ENCODE results near the gene RPP25L. TPM values are rescaled to one million over a fixed set of nuclear protein-coding genes. Genes with fewer than 3 reads are reported as not detected.

Gene RPP25L
- total RNA-seq, 1 experiment from 2014 or later = 24.5 TPM

GRCh38 chr9:34651876-34652601 lies 40.1 kb upstream of the RPP25L start, which contains the start of gene IL11RA (continued):
- 0 out of 2 replicates have a peak, but pooled peaks have one; percentile 24 for TF ChIP-seq FOXK1 (CRISPR knock-in tag; IDR thresholded peaks at IDR 0.05)
- no peak for TF ChIP-seq CTCF (IDR thresholded peaks at IDR 0.05)
- TF ChIP-seq, protein P1, sequence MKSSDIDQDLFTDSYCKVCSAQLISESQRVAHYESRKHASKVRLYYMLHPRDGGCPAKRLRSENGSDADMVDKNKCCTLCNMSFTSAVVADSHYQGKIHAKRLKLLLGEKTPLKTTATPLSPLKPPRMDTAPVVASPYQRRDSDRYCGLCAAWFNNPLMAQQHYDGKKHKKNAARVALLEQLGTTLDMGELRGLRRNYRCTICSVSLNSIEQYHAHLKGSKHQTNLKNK (CRISPR knock-in tag; IDR thresholded peaks at IDR 0.05) = peak; percentile 26; the same call in 1 of the 2 replicates
- 0 out of 2 replicates have a peak, but pooled peaks have one; percentile 47 for TF ChIP-seq ZBTB21 (CRISPR knock-in tag; IDR thresholded peaks at IDR 0.05; ENCODE audit: borderline replicate concordance)
- 0 out of 2 replicates have a peak, but pooled peaks have one; percentile 64 for TF ChIP-seq EMX1 (CRISPR knock-in tag; IDR thresholded peaks at IDR 0.05)
- TF ChIP-seq JAZF1 (CRISPR knock-in tag; IDR thresholded peaks at IDR 0.05) = no peak
- TF ChIP-seq FOXP1 (CRISPR knock-in tag; IDR thresholded peaks at IDR 0.05; ENCODE audit: borderline replicate concordance) = peak; percentile 56; the same call in 1 of the 2 replicates
- no peak for TF ChIP-seq ZNF317 (CRISPR knock-in tag; IDR thresholded peaks at IDR 0.05; ENCODE audit: borderline replicate concordance, low read depth)
- TF ChIP-seq IRF1 (CRISPR knock-in tag; IDR thresholded peaks at IDR 0.05) = no peak
- TF ChIP-seq TEAD4 (CRISPR knock-in tag; IDR thresholded peaks at IDR 0.05) = no peak
- TF ChIP-seq CDX4 (CRISPR knock-in tag; IDR thresholded peaks at IDR 0.05; ENCODE audit: borderline replicate concordance) = no peak
- TF ChIP-seq NR2C2 (CRISPR knock-in tag; IDR thresholded peaks at IDR 0.05) = no peak
- TF ChIP-seq NR1H2 (CRISPR knock-in tag; IDR thresholded peaks at IDR 0.05) = no peak
- no peak for TF ChIP-seq ZNF263 (CRISPR knock-in tag; IDR thresholded peaks at IDR 0.05; ENCODE audit: low read depth)
- TF ChIP-seq GRHL2 (CRISPR knock-in tag; IDR thresholded peaks at IDR 0.05; ENCODE audit: insufficient replicate concordance, severe bottlenecking) = no peak
- TF ChIP-seq, protein P2, sequence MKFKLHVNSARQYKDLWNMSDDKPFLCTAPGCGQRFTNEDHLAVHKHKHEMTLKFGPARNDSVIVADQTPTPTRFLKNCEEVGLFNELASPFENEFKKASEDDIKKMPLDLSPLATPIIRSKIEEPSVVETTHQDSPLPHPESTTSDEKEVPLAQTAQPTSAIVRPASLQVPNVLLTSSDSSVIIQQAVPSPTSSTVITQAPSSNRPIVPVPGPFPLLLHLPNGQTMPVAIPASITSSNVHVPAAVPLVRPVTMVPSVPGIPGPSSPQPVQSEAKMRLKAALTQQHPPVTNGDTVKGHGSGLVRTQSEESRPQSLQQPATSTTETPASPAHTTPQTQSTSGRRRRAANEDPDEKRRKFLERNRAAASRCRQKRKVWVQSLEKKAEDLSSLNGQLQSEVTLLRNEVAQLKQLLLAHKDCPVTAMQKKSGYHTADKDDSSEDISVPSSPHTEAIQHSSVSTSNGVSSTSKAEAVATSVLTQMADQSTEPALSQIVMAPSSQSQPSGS (CRISPR knock-in tag; IDR thresholded peaks at IDR 0.05; ENCODE audit: borderline replicate concordance, low read depth) = no peak
- TF ChIP-seq KAT7 (CRISPR knock-in tag; IDR thresholded peaks at IDR 0.05; ENCODE audit: borderline replicate concordance) = no peak
- TF ChIP-seq, protein P3, sequence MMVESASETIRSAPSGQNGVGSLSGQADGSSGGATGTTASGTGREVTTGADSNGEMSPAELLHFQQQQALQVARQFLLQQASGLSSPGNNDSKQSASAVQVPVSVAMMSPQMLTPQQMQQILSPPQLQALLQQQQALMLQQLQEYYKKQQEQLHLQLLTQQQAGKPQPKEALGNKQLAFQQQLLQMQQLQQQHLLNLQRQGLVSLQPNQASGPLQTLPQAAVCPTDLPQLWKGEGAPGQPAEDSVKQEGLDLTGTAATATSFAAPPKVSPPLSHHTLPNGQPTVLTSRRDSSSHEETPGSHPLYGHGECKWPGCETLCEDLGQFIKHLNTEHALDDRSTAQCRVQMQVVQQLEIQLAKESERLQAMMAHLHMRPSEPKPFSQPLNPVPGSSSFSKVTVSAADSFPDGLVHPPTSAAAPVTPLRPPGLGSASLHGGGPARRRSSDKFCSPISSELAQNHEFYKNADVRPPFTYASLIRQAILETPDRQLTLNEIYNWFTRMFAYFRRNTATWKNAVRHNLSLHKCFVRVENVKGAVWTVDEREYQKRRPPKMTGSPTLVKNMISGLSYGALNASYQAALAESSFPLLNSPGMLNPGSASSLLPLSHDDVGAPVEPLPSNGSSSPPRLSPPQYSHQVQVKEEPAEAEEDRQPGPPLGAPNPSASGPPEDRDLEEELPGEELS (CRISPR knock-in tag; IDR thresholded peaks at IDR 0.05) = 0 out of 2 replicates have a peak, but pooled peaks have one; percentile 22
- peak; percentile 87 for TF ChIP-seq SP1 (CRISPR knock-in tag; conservative IDR thresholded peaks at IDR 0.05)
- TF ChIP-seq, protein P4, sequence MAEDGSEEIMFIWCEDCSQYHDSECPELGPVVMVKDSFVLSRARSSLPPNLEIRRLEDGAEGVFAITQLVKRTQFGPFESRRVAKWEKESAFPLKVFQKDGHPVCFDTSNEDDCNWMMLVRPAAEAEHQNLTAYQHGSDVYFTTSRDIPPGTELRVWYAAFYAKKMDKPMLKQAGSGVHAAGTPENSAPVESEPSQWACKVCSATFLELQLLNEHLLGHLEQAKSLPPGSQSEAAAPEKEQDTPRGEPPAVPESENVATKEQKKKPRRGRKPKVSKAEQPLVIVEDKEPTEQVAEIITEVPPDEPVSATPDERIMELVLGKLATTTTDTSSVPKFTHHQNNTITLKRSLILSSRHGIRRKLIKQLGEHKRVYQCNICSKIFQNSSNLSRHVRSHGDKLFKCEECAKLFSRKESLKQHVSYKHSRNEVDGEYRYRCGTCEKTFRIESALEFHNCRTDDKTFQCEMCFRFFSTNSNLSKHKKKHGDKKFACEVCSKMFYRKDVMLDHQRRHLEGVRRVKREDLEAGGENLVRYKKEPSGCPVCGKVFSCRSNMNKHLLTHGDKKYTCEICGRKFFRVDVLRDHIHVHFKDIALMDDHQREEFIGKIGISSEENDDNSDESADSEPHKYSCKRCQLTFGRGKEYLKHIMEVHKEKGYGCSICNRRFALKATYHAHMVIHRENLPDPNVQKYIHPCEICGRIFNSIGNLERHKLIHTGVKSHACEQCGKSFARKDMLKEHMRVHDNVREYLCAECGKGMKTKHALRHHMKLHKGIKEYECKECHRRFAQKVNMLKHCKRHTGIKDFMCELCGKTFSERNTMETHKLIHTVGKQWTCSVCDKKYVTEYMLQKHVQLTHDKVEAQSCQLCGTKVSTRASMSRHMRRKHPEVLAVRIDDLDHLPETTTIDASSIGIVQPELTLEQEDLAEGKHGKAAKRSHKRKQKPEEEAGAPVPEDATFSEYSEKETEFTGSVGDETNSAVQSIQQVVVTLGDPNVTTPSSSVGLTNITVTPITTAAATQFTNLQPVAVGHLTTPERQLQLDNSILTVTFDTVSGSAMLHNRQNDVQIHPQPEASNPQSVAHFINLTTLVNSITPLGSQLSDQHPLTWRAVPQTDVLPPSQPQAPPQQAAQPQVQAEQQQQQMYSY (CRISPR knock-in tag; IDR thresholded peaks at IDR 0.05) = peak; percentile 56; the same call in 1 of the 2 replicates
- no peak; the same call in 1 of the 2 replicates for TF ChIP-seq SMAD3 (CRISPR knock-in tag; IDR thresholded peaks at IDR 0.05; ENCODE audit: borderline replicate concordance)
- TF ChIP-seq, protein P5, sequence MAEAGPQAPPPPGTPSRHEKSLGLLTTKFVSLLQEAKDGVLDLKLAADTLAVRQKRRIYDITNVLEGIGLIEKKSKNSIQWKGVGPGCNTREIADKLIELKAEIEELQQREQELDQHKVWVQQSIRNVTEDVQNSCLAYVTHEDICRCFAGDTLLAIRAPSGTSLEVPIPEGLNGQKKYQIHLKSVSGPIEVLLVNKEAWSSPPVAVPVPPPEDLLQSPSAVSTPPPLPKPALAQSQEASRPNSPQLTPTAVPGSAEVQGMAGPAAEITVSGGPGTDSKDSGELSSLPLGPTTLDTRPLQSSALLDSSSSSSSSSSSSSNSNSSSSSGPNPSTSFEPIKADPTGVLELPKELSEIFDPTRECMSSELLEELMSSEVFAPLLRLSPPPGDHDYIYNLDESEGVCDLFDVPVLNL (CRISPR knock-in tag; IDR thresholded peaks at IDR 0.05; ENCODE audit: borderline replicate concordance, low read depth) = no peak
- TF ChIP-seq, protein P6, sequence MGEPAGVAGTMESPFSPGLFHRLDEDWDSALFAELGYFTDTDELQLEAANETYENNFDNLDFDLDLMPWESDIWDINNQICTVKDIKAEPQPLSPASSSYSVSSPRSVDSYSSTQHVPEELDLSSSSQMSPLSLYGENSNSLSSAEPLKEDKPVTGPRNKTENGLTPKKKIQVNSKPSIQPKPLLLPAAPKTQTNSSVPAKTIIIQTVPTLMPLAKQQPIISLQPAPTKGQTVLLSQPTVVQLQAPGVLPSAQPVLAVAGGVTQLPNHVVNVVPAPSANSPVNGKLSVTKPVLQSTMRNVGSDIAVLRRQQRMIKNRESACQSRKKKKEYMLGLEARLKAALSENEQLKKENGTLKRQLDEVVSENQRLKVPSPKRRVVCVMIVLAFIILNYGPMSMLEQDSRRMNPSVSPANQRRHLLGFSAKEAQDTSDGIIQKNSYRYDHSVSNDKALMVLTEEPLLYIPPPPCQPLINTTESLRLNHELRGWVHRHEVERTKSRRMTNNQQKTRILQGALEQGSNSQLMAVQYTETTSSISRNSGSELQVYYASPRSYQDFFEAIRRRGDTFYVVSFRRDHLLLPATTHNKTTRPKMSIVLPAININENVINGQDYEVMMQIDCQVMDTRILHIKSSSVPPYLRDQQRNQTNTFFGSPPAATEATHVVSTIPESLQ (CRISPR knock-in tag; IDR thresholded peaks at IDR 0.05) = no peak
- TF ChIP-seq SMAD4 (CRISPR knock-in tag; IDR thresholded peaks at IDR 0.05) = no peak
